OCI-LY3 (cell line): ENCODE measurements around the gene ADAM33.

Experiments
- H2AFZ ChIP-seq: fragments of 200-600, 300-600 bp; shearing (Covaris generic); 2 replicates; pipeline ENCODE4 v1.6.0; 2014; ENCODE audit warnings: antibody characterized with exemption, low read depth, low read length
- H3K27ac ChIP-seq: fragments of 200-600, 300-600 bp; sonication (generic); 2 replicates; pipeline ENCODE4 v1.5.1; 2014; ENCODE audit warnings: mild to moderate bottlenecking, low read length, moderate library complexity, mixed read lengths
- H3K27me3 ChIP-seq: fragments of 200-600, 300-600 bp; sonication (generic); 2 replicates; pipeline ENCODE4 v1.6.1; 2014; ENCODE audit warnings: low read depth, low read length, mixed read lengths
- H3K36me3 ChIP-seq: fragments of 200-600, 300-600 bp; sonication (generic); replicated peaks from 2 replicates; pipeline ENCODE3; 2014; ENCODE audit warnings: low read depth, low read length, mixed read lengths
- H3K4me1 ChIP-seq: fragments of 300-600, 200-600 bp; sonication (generic); 2 replicates; pipeline ENCODE4 v1.6.1; 2014; ENCODE audit warnings: low read length, mixed read lengths
- H3K4me2 ChIP-seq: fragments of 200-600, 300-600 bp; sonication (generic); 2 replicates; pipeline ENCODE4 v1.6.1; 2014; ENCODE audit warnings: low read length, mixed read lengths
- H3K4me3 ChIP-seq: fragments of 300-600, 200-600 bp; sonication (generic); 2 replicates; pipeline ENCODE4 v1.5.1; 2014; ENCODE audit warnings: antibody characterized with exemption, mild to moderate bottlenecking, low read length, moderate library complexity
- H3K79me2 ChIP-seq: fragments of 300-600, 200-600 bp; shearing (Covaris generic); 2 replicates; pipeline ENCODE4 v1.6.1; 2014; ENCODE audit warnings: mild to moderate bottlenecking, low read length, mixed read lengths
- H3K9ac ChIP-seq: fragments of 300-600, 200-600 bp; shearing (Covaris generic); 2 replicates; pipeline ENCODE4 v1.6.0; 2014; ENCODE audit warnings: mild to moderate bottlenecking, low read length, moderate library complexity
- H3K9me3 ChIP-seq: fragments of 200-600, 300-600 bp; shearing (Covaris generic); 2 replicates; pipeline ENCODE4 v1.6.1; 2014; ENCODE audit warnings: low read length, mixed read lengths; ENCODE audit not compliant: insufficient read depth
- H4K20me1 ChIP-seq: fragments of 200-600, 300-600 bp; sonication (generic); 2 replicates; pipeline ENCODE4 v1.6.1; 2016; ENCODE audit warnings: low read length, mixed read lengths; ENCODE audit not compliant: insufficient read depth
- EZH2phosphoT487 ChIP-seq: fragments of 200-600 bp; shearing (Covaris generic); IDR thresholded peaks from 2 replicates; pipeline ENCODE4 v1.6.1; 2018; ENCODE audit warnings: antibody characterized with exemption, mixed run types, low read depth
- TF ChIP-seq, protein P1 (sequence below): fragments of 200-600, 300-600 bp; sonication (generic); IDR thresholded peaks from 2 replicates; pipeline ENCODE4 v1.5.1; 2014; ENCODE audit warnings: antibody characterized with exemption, low read length, low read depth

The ADAM33 gene

DNA sequence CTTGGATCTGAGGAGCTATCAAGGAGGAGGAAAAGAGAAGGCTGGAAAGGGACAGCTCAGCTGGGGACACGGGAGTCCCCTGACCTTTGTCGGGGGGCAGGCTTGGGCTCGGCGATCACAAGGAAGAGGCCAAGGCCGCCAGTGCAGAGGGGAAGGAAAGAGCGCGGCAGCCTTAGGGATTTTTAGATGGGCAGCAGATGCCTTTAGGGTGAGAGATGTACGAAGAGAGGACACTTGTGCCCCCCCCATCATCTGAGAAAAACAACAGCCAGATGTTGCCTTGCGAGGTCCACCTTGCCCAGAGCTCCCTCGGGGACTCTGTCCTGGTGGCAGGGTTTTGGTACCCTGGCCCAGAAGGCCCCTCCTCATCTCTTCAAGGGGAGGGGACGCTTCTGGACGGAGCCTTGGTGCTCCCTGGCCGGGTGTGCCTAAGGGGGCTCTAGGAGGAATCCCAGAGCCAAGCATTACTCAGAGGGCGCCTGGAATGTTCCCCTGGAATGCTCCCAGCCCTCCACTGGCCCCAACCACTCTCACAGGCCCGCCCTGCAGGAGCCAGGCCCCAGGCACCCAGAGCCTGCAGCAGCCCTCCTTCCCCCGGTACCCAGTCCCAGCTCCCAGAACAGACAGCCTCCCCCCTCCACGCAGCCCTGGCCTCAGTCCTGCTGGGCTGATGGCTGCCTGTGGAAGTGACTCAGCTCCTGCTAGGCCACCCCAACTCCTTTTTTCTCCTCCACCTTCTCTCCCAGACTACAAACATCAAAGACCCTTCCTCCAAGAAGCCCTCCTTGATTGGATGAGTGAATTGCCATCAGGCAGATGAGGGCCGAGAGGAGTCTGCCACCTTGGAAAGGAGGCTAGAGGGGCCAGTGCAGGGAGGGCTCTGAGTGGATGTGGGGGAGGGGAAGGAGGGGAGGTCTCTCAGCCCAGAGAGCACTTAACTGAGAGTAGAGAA, 1.8 kb downstream of the ADAM33 start:
- Histone ChIP-seq H3K27me3 (peaks cover 20% of the 10 kb centered on the region), H4K20me1 (no peaks in the 10 kb centered on the region), H3K4me2 (no peak overlapping the region), H3K4me1 (peaks cover 4% of the 10 kb centered on the region), H3K79me2 (no peaks in the 10 kb centered on the region), H3K4me3 (no peak overlapping the region), H3K27ac (no peak overlapping the region), H2AFZ (no peak overlapping the region), H3K36me3 (no peaks in the 10 kb centered on the region), H3K9ac (no peak overlapping the region), H3K9me3 (no peaks in the 10 kb centered on the region)
- TF ChIP-seq EZH2phosphoT487 = no peak
- TF ChIP-seq, protein P1, sequence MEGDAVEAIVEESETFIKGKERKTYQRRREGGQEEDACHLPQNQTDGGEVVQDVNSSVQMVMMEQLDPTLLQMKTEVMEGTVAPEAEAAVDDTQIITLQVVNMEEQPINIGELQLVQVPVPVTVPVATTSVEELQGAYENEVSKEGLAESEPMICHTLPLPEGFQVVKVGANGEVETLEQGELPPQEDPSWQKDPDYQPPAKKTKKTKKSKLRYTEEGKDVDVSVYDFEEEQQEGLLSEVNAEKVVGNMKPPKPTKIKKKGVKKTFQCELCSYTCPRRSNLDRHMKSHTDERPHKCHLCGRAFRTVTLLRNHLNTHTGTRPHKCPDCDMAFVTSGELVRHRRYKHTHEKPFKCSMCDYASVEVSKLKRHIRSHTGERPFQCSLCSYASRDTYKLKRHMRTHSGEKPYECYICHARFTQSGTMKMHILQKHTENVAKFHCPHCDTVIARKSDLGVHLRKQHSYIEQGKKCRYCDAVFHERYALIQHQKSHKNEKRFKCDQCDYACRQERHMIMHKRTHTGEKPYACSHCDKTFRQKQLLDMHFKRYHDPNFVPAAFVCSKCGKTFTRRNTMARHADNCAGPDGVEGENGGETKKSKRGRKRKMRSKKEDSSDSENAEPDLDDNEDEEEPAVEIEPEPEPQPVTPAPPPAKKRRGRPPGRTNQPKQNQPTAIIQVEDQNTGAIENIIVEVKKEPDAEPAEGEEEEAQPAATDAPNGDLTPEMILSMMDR = no peak

DNA sequence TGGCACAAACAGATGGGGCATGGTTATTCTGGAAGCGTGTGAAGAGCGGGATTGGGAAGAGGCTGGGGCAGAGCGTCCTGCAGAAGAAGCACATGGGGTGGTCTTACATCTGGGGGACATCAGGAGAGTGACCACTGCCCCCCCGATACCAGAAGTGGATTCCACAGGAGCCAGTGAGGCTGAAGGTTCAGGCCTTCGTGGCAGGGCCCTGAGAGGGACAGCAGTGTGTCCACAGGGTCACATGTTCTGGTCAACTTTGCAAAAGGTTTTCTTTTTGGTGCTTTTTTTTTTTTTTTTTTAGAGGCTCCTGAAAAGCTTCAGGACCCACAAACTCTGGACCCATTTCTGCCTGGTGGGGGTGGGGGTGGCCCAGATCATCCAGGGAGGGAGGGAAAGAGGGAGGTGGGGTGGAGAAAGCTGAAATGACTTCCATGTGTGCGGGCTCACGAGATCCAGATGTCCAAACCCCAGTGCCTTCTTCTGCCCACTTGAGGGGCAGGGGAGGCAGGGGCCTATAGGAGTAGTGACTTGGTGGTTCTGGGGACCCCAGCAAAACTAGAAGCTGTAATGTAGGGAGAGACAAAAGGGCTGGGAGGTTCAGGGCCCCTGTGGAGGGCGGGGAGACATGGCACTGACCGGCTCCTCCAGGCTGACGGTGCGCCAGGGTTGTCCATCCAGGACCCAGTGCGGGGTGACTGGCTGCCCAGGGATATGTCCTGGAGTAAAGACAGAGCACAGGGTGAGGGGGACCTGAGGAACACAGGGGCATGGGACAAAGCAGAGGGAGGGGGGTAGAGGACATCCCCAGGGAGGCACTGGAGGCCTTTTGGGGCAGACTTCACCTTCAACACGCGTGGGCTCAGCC, 2.7 kb downstream of the ADAM33 start:
- no peaks in the 10 kb centered on the region for H3K36me3 ChIP-seq
- no peak overlapping the region for H3K4me3 ChIP-seq
- H3K9ac ChIP-seq = no peak overlapping the region
- H3K27ac ChIP-seq = no peak overlapping the region
- no peak for TF ChIP-seq EZH2phosphoT487
- TF ChIP-seq, protein P1 = no peak
- H4K20me1 ChIP-seq = no peaks in the 10 kb centered on the region
- peaks cover 24% of the 10 kb centered on the region for H3K27me3 ChIP-seq
- peaks cover 4% of the 10 kb centered on the region for H3K4me1 ChIP-seq
- no peaks in the 10 kb centered on the region for H3K79me2 ChIP-seq
- no peaks in the 10 kb centered on the region for H3K9me3 ChIP-seq
- no peak overlapping the region for H2AFZ ChIP-seq
- no peak overlapping the region for H3K4me2 ChIP-seq

DNA sequence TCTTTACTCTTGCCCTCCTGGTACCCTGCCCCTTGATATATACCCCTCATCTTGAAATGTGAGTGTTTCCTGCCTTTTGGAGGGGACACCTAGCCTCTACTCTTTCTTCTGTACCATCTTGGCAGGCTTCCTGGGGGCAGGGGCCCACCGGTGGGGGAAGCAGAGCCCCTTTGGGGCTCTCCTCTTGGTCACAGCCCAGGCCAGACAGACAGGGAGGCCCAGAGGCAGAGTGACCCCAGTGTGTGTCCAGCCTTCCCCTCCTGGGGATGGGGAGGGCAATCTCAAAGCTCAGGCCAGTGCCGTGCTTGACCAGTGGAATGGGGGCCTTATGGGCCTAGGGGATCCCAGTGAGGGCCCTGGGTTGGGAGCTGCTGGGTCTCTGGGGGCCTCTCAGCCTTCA, 3.6 kb downstream of the ADAM33 start:
- Histone ChIP-seq H3K9me3 (no peaks in the 10 kb centered on the region), H3K36me3 (no peaks in the 10 kb centered on the region), H3K79me2 (no peaks in the 10 kb centered on the region), H3K4me1 (peaks cover 4% of the 10 kb centered on the region), H3K9ac (no peak overlapping the region), H3K4me3 (no peak overlapping the region), H2AFZ (no peak overlapping the region), H3K27me3 (peaks cover 24% of the 10 kb centered on the region), H4K20me1 (no peaks in the 10 kb centered on the region), H3K4me2 (no peak overlapping the region), H3K27ac (no peak overlapping the region)
- TF ChIP-seq, protein P1 = no peak
- no peak for TF ChIP-seq EZH2phosphoT487

DNA sequence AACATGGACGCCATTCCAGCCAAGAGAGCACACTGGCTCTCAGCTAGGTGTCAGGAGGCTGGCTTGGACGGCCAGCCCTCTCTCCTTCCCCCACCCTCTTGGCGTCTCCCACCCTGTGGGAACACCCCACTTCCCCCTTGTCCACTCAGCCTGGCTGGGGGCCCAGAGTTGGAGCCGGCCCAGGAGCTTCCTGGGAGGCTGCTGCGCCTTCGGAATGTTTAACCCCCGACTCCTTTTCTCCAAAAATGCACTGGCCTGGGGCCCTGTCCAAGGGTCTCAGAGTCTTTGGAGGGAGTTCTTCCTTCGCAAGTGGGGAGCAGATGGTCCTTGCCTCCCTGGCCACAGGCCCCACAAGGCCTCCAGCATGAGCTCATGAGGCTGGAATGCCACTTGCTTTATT, 4.1 kb downstream of the ADAM33 start:
- Histone ChIP-seq H4K20me1 (no peaks in the 10 kb centered on the region), H3K27ac (no peak overlapping the region), H3K4me2 (no peak overlapping the region), H3K9me3 (no peaks in the 10 kb centered on the region), H3K4me3 (no peak overlapping the region), H3K9ac (no peak overlapping the region), H3K79me2 (no peaks in the 10 kb centered on the region), H3K27me3 (peaks cover 24% of the 10 kb centered on the region), H3K4me1 (peaks cover 4% of the 10 kb centered on the region), H3K36me3 (no peaks in the 10 kb centered on the region), H2AFZ (peak overlapping the region; percentile 29; the same call in 1 of the 2 replicates)
- TF ChIP-seq, protein P1 = no peak
